OCI-LY1 (cell line): Measurements from ENCODE around the gene DMRTB1.

Experiments
- H2AFZ ChIP-seq: fragments of 200-600 bp; sonication (generic), shearing (Covaris generic); 2 replicates; pipeline ENCODE4 v1.6.0; 2014; ENCODE audit warnings: antibody characterized with exemption, mild to moderate bottlenecking, low read length
- H3F3A ChIP-seq: fragments of 200-600 bp; sonication (generic), shearing (Covaris generic); 2 replicates; pipeline ENCODE4 v1.6.0; 2014; ENCODE audit warnings: mild to moderate bottlenecking, antibody characterized with exemption, low read length, moderate library complexity; ENCODE audit not compliant: insufficient read depth
- H3K27ac ChIP-seq: fragments of 200-600 bp; sonication (generic); 2 replicates; pipeline ENCODE4 v1.5.1; 2014; ENCODE audit warnings: low read length, mixed run types, mild to moderate bottlenecking, low read depth; ENCODE audit not compliant: poor library complexity, severe bottlenecking
- H3K27me3 ChIP-seq: fragments of 200-600 bp; sonication (generic); 2 replicates; pipeline ENCODE4 v1.6.0; 2014; ENCODE audit warnings: antibody characterized with exemption, mild to moderate bottlenecking, low read length, moderate library complexity; ENCODE audit not compliant: insufficient read depth
- H3K36me3 ChIP-seq: fragments of 200-600 bp; sonication (generic); 2 replicates; pipeline ENCODE4 v1.6.1; 2014; ENCODE audit warnings: mild to moderate bottlenecking, antibody characterized with exemption, low read length, moderate library complexity, mixed read lengths; ENCODE audit not compliant: insufficient read depth
- H3K4me1 ChIP-seq: fragments of 200-600 bp; sonication (generic); 2 replicates; pipeline ENCODE4 v1.5.1; 2014; ENCODE audit warnings: mild to moderate bottlenecking, low read length, moderate library complexity; ENCODE audit not compliant: insufficient read depth, severe bottlenecking
- H3K4me2 ChIP-seq: fragments of 200-600 bp; sonication (generic), shearing (Covaris generic); 2 replicates; pipeline ENCODE4 v1.6.1; 2014; ENCODE audit warnings: low read length
- H3K4me3 ChIP-seq: fragments of 200-600 bp; sonication (generic); 2 replicates; pipeline ENCODE4 v1.5.1; 2014; ENCODE audit warnings: low read length, low read depth, mild to moderate bottlenecking, mixed read lengths; ENCODE audit not compliant: poor library complexity, severe bottlenecking
- H3K79me2 ChIP-seq: fragments of 200-600 bp; shearing (Covaris generic); 2 replicates; pipeline ENCODE4 v1.6.1; 2016; ENCODE audit warnings: mixed run types, low read length, mixed read lengths; ENCODE audit not compliant: insufficient read depth
- H3K9ac ChIP-seq: fragments of 200-600 bp; sonication (generic), shearing (Covaris generic); 2 replicates; pipeline ENCODE4 v1.6.1; 2014; ENCODE audit warnings: mild to moderate bottlenecking, low read length, mixed read lengths
- H3K9me2 ChIP-seq: fragments of 200-600 bp; sonication (generic), shearing (Covaris generic); 2 replicates; pipeline ENCODE4 v1.6.1; 2014; ENCODE audit warnings: low read depth, mild to moderate bottlenecking, low read length, mixed read lengths
- H3K9me3 ChIP-seq: fragments of 200-600 bp; shearing (Covaris generic); 2 replicates; pipeline ENCODE4 v1.6.1; 2014; ENCODE audit warnings: low read length, mixed read lengths
- H4K20me1 ChIP-seq: fragments of 200-600 bp; sonication (generic), shearing (Covaris generic); 2 replicates; pipeline ENCODE4 v1.6.0; 2016; ENCODE audit warnings: mild to moderate bottlenecking, low read length; ENCODE audit not compliant: insufficient read depth
- CTCF ChIP-seq: fragments of 200-600 bp; sonication (generic), shearing (Covaris generic); IDR thresholded peaks from 2 replicates; pipeline ENCODE4 v1.5.1; 2017; ENCODE audit warnings: mild to moderate bottlenecking, antibody characterized with exemption, low read length, moderate library complexity, mixed read lengths
- EZH2 ChIP-seq: fragments of 200-600 bp; sonication (generic), shearing (Covaris generic); IDR thresholded peaks from 2 replicates; pipeline ENCODE4 v1.8.0; 2017; ENCODE audit warnings: borderline replicate concordance, mixed run types, mild to moderate bottlenecking, antibody characterized with exemption, low read length, moderate library complexity, mixed read lengths

The DMRTB1 gene

GRCh38 chr1:53410701-53411100, 48.5 kb upstream of the DMRTB1 start:
- no peaks in the 10 kb centered on the region for H3F3A ChIP-seq
- no peaks in the 10 kb centered on the region for H3K79me2 ChIP-seq
- no peaks in the 10 kb centered on the region for H3K4me1 ChIP-seq
- no peaks in the 10 kb centered on the region for H3K9me3 ChIP-seq
- no peak overlapping the region for H3K4me3 ChIP-seq
- no peaks in the 10 kb centered on the region for H3K36me3 ChIP-seq
- no peak overlapping the region for H3K27ac ChIP-seq
- peaks cover 9% of the 10 kb centered on the region for H3K27me3 ChIP-seq
- H3K4me2 ChIP-seq: no peak overlapping the region
- H3K9ac ChIP-seq: no peak overlapping the region
- TF ChIP-seq CTCF (no peak), EZH2 (no peak)
- H4K20me1 ChIP-seq: no peaks in the 10 kb centered on the region
- no peak overlapping the region for H2AFZ ChIP-seq
- H3K9me2 ChIP-seq: no peaks in the 10 kb centered on the region

- H3F3A ChIP-seq: no peaks in the 10 kb centered on the region
- H3K4me3 ChIP-seq: no peak overlapping the region
- no peak overlapping the region for H3K9ac ChIP-seq
- TF ChIP-seq CTCF (no peak), EZH2 (no peak)
- no peaks in the 10 kb centered on the region for H4K20me1 ChIP-seq
- no peak overlapping the region for H3K4me2 ChIP-seq
- no peak overlapping the region for H2AFZ ChIP-seq
- no peaks in the 10 kb centered on the region for H3K79me2 ChIP-seq
- H3K36me3 ChIP-seq: no peaks in the 10 kb centered on the region
- H3K27ac ChIP-seq: no peak overlapping the region
- no peaks in the 10 kb centered on the region for H3K9me2 ChIP-seq
- H3K27me3 ChIP-seq: peaks cover 9% of the 10 kb centered on the region
- H3K4me1 ChIP-seq: no peaks in the 10 kb centered on the region
- H3K9me3 ChIP-seq: no peaks in the 10 kb centered on the region
Observed at GRCh38 chr1:53411541-53412152, 47.6 kb upstream of the DMRTB1 start.

GRCh38 chr1:53412285-53413174, 46.7 kb upstream of the DMRTB1 start:
- peaks cover 9% of the 10 kb centered on the region; the same call in 1 of the 2 replicates for H3K27me3 ChIP-seq
- no peak overlapping the region for H3K27ac ChIP-seq
- no peaks in the 10 kb centered on the region for H3K9me3 ChIP-seq
- no peaks in the 10 kb centered on the region for H4K20me1 ChIP-seq
- no peak overlapping the region for H3K9ac ChIP-seq
- H3K36me3 ChIP-seq: no peaks in the 10 kb centered on the region
- H3K9me2 ChIP-seq: no peaks in the 10 kb centered on the region
- no peaks in the 10 kb centered on the region for H3F3A ChIP-seq
- no peaks in the 10 kb centered on the region for H3K4me1 ChIP-seq
- TF ChIP-seq EZH2 (no peak), CTCF (no peak)
- H2AFZ ChIP-seq: no peak overlapping the region
- H3K79me2 ChIP-seq: no peaks in the 10 kb centered on the region
- no peak overlapping the region for H3K4me3 ChIP-seq
- H3K4me2 ChIP-seq: no peak overlapping the region
